ENCODE results near the gene C6. TPM values are rescaled to one million over a fixed set of nuclear protein-coding genes. Genes with fewer than 3 reads are reported as not detected.

The C6 gene
- polyA plus RNA-seq, 1 donor from 2014 or later = 2.6 TPM

- TF ChIP-seq RAD21 (conservative IDR thresholded peaks at IDR 0.05) (no peak), EZH2 (IDR thresholded peaks at IDR 0.05; ENCODE audit: borderline replicate concordance, insufficient read depth, low read length, poor library complexity, severe bottlenecking) (no peak), SMC3 (conservative IDR thresholded peaks at IDR 0.05; ENCODE audit: poor library complexity) (no peak), CTCF (IDR thresholded peaks at IDR 0.05; ENCODE audit: poor library complexity, severe bottlenecking) (no peak), TAF1 (IDR thresholded peaks at IDR 0.05; ENCODE audit: low read depth) (no peak), MXI1 (conservative IDR thresholded peaks at IDR 0.05; ENCODE audit: poor library complexity, severe bottlenecking) (no peak), EP300 (conservative IDR thresholded peaks at IDR 0.05; ENCODE audit: poor library complexity, severe bottlenecking) (no peak), POLR2AphosphoS5 (IDR thresholded peaks at IDR 0.05) (no peak)
- TF ChIP-seq, protein P1, sequence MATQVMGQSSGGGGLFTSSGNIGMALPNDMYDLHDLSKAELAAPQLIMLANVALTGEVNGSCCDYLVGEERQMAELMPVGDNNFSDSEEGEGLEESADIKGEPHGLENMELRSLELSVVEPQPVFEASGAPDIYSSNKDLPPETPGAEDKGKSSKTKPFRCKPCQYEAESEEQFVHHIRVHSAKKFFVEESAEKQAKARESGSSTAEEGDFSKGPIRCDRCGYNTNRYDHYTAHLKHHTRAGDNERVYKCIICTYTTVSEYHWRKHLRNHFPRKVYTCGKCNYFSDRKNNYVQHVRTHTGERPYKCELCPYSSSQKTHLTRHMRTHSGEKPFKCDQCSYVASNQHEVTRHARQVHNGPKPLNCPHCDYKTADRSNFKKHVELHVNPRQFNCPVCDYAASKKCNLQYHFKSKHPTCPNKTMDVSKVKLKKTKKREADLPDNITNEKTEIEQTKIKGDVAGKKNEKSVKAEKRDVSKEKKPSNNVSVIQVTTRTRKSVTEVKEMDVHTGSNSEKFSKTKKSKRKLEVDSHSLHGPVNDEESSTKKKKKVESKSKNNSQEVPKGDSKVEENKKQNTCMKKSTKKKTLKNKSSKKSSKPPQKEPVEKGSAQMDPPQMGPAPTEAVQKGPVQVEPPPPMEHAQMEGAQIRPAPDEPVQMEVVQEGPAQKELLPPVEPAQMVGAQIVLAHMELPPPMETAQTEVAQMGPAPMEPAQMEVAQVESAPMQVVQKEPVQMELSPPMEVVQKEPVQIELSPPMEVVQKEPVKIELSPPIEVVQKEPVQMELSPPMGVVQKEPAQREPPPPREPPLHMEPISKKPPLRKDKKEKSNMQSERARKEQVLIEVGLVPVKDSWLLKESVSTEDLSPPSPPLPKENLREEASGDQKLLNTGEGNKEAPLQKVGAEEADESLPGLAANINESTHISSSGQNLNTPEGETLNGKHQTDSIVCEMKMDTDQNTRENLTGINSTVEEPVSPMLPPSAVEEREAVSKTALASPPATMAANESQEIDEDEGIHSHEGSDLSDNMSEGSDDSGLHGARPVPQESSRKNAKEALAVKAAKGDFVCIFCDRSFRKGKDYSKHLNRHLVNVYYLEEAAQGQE (IDR thresholded peaks at IDR 0.05; ENCODE audit: borderline replicate concordance) = no peak
- H3F3A ChIP-seq (ENCODE audit: insufficient read depth, low read length, poor library complexity, severe bottlenecking) = no peaks in the 10 kb centered on the region
- H3K4me3 ChIP-seq (ENCODE audit: low read length) = no peak overlapping the region
- H3K9me2 ChIP-seq (ENCODE audit: insufficient read depth, low read length) = no peaks in the 10 kb centered on the region
- no peak overlapping the region for H3K4me2 ChIP-seq (ENCODE audit: low read length)
- no peaks in the 10 kb centered on the region for H3K79me2 ChIP-seq (replicated peaks; ENCODE audit: insufficient read depth, low read length)
- H3K9ac ChIP-seq (ENCODE audit: low read length) = no peak overlapping the region
- H3K9me3 ChIP-seq (ENCODE audit: low read length) = no peaks in the 10 kb centered on the region
- H3K36me3 ChIP-seq (ENCODE audit: insufficient read depth, low read length) = no peaks in the 10 kb centered on the region
- H2AFZ ChIP-seq (ENCODE audit: low read depth, low read length) = no peak overlapping the region
- H4K20me1 ChIP-seq (ENCODE audit: insufficient read depth) = no peaks in the 10 kb centered on the region
- no peak overlapping the region for H3K27ac ChIP-seq (ENCODE audit: low read length)
- no peaks in the 10 kb centered on the region for H3K27me3 ChIP-seq (ENCODE audit: insufficient read depth, low read depth, low read length)
Observed at GRCh38 chr5:41120600-41120999, 92.7 kb downstream of the C6 start.

- no peaks in the 10 kb centered on the region for H3K27me3 ChIP-seq (ENCODE audit: insufficient read depth, low read depth, low read length)
- no peaks in the 10 kb centered on the region for H3K9me3 ChIP-seq (ENCODE audit: low read length)
- no peaks in the 10 kb centered on the region for H3F3A ChIP-seq (ENCODE audit: insufficient read depth, low read length, poor library complexity, severe bottlenecking)
- H3K4me2 ChIP-seq (ENCODE audit: low read length) = no peak overlapping the region
- no peak overlapping the region for H2AFZ ChIP-seq (ENCODE audit: low read depth, low read length)
- no peaks in the 10 kb centered on the region for H3K79me2 ChIP-seq (replicated peaks; ENCODE audit: insufficient read depth, low read length)
- no peak overlapping the region for H3K9ac ChIP-seq (ENCODE audit: low read length)
- no peak for TF ChIP-seq EP300 (conservative IDR thresholded peaks at IDR 0.05; ENCODE audit: poor library complexity, severe bottlenecking)
- no peak for TF ChIP-seq POLR2AphosphoS5 (IDR thresholded peaks at IDR 0.05)
- TF ChIP-seq CTCF (IDR thresholded peaks at IDR 0.05; ENCODE audit: poor library complexity, severe bottlenecking) = no peak
- TF ChIP-seq MXI1 (conservative IDR thresholded peaks at IDR 0.05; ENCODE audit: poor library complexity, severe bottlenecking) = no peak
- no peak for TF ChIP-seq RAD21 (conservative IDR thresholded peaks at IDR 0.05)
- no peak for TF ChIP-seq TAF1 (IDR thresholded peaks at IDR 0.05; ENCODE audit: low read depth)
- no peak overlapping the region for H3K4me3 ChIP-seq (ENCODE audit: low read length)
- no peaks in the 10 kb centered on the region for H3K9me2 ChIP-seq (ENCODE audit: insufficient read depth, low read length)
- no peaks in the 10 kb centered on the region for H4K20me1 ChIP-seq (ENCODE audit: insufficient read depth)
- no peak overlapping the region for H3K27ac ChIP-seq (ENCODE audit: low read length)
- no peaks in the 10 kb centered on the region for H3K36me3 ChIP-seq (ENCODE audit: insufficient read depth, low read length)
Observed at GRCh38 chr5:41118177-41118576, 95.2 kb downstream of the C6 start.

All from neural cell (in vitro differentiated cells).